NCI-H1092 treated with DMSO at 0.1 percent for 48 hours (cell line): ENCODE data around the gene ADGRD2.
A peak's percentile ranks its signal among the peaks of the same experiment; 100 is the strongest.

ENCODE experiments used
- DNase-seq: peaks from one replicate; lab custom pipeline; 2025; lab: John Stamatoyannopoulos, UW

The ADGRD2 gene

DNA sequence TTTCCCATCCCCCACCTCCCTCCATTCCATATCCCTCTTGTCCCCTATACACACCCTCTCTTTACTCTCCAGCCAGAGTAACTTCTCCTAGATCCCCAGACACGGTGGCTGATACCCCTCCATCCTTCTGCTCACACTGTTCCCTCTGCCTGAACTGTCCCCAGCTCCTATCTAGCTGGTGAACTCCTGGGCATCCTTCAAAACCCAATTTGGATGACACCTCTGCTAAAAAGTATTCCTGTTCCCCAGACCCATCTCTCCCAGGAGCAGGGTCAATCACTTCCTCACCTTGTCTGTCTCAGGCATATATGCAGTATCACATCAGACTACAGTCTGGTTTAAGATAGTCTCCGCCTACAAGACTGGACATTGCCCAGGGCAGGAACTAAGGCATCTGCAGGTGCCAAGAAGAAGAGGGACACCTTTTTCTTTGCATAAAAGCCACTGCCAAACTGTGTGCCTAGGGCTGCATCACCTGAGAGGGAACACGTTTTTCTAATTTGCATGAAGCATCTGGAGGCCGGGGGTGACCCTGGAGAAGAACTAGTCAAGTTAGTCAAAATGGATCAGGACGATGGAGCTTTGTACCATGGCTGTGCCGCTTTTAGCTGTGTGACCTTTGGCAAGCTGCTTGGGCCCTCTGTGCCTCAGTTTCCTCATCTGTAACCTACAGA is 29.8 kb downstream of the ADGRD2 start:
- DNase-seq, result no peak

DNA sequence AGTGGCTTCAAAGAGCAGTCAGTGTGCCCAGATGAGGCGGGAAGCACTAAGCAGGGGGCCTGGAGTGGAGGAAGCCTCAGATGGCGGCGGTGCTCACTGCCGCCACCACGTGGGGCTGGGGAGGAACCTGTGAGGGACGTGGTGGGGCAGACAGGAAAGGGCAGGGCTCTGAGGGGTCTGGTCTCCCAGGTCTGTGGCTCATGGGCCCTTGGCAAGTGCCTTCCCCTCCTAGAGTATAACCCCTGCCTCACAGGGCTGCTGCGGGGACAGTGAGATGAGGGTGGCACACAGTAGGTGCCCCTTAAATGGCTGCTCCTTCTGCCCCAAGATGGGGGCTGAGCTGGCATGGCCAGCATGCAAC is 30.4 kb downstream of the ADGRD2 start:
- DNase-seq, result peak; percentile 56

DNA sequence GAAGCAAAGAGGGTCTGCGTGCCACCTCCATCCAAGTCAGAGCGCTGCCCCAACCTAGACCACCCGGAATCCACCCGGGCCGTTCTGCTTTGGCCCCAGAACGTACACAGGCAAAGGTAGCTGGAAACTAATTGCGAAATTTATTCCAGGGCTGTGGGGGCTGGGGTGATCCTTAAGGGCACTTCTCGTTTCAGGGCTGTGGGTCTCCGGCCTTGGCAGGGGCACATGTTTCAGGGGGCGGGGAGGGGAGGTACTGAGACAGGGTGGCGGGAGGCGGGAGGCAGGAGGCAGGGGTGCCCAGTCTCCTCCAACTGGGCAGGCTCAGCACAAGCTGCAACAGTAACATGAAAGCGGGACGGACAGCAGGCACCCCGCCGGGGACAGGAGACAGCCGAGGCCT is 30.9 kb downstream of the ADGRD2 start:
- DNase-seq, result no peak

DNA sequence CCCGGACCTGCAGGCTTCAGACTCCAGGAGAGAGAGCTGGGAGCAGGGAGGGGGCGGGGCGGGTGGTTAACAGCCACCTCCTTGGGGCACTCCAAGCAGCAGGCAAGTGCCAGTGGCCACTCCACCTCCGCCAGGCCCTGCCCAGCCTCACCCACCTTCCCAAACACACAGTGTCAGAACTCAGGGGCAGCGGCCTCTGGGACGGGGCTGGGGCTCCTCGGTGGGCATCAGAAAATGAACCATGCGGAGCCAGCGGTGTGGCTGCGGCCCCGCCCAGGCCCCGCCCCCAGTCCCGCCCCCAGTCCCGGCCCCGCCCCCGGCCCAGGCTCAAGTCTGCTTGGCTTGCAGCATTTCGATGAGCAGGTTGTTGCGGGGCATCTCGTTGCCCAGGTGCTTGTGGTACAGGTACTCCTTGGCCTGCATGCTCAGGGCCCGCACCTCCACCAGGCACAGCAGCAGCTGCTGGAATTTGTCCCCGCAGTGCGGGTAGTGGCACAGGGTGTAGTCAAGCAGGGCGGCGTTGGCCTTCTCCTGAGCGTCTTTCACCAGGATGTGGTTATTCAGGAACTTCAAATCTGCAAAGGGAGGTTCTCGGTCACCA is 32.3 kb downstream of the ADGRD2 start:
- no peak for DNase-seq

DNA sequence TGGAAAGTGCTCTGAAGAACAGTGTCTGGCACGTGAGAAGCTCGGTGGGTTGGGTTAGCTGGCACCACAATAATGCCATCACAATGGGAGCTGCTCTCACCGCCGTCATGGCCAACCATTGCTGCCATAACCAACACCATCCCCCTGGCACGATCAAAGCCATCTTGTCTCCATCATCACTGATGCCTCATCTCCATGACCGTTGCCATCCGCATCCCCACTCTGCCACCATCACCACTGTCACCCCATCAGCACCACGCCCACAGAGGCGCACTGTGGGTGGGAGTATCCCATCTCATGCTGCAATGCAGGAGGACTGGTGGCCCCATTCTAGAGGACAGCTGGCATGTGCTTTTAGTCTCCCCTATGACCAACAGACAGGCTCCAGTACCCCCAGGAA is 33.2 kb downstream of the ADGRD2 start:
- no peak for DNase-seq

DNA sequence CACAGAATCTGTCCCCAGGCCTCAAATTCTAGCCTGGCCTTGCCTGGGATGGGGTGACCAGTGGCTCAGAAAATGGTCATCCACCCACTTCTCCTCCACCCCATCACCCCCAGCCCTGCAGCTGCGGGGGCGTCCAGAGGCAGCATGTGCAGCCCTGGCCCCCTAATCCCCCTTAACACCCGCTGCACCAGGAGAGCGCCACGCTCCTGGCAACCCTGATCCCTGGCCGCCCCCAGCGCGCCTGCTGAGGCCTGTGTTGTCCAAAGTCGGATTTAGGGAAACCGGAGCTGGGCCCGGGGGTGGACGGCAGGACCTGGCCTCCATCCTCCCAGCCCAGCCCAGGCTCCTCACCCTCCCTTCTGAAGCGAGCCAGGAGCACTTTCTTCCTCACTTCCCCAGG is 35.0 kb downstream of the ADGRD2 start:
- no peak for DNase-seq

DNA sequence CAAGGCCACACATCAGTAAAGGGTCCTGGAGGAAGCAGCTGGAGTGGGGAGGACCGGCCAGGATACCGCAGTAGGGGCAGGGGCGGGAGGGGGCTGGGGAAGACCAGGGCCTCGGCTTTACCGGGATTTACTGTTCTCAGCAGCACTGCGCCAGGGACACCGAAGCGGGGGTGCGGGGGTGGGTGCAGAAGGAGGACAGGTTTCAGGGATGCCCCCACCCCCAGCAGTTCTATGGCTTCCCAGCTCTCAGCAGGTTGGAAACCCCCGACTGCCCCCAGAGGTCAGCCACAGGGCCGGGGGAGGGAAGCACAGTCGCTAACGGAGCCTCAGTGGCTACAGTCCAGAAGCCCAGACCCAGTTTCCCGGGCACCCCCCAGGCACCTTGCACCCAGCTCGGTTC is 35.7 kb downstream of the ADGRD2 start:
- DNase-seq, result no peak

DNA sequence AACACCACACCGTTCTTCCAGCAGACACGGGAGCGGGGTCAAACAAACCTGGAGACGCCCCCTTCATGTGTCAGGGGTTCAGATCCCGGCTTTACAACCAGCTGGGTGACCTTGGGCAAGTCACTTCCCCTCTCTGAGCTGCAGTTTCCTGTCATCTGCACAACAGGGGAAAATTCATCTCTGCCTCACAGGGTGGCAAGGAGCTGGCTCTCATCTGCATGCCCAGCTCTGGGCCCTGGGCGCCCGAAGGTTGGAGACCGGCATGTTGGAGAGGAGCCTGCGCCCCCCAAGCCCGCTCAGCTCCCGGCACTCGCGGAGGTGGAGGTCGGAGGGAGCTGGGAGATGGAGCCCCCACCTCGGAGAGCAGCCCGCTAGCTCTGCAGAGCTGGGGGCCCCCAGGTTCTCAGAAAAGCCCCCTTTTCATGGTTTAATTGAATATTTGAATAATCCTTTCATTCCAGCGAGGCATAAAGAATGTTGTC is 36.6 kb downstream of the ADGRD2 start:
- DNase-seq, result no peak

DNA sequence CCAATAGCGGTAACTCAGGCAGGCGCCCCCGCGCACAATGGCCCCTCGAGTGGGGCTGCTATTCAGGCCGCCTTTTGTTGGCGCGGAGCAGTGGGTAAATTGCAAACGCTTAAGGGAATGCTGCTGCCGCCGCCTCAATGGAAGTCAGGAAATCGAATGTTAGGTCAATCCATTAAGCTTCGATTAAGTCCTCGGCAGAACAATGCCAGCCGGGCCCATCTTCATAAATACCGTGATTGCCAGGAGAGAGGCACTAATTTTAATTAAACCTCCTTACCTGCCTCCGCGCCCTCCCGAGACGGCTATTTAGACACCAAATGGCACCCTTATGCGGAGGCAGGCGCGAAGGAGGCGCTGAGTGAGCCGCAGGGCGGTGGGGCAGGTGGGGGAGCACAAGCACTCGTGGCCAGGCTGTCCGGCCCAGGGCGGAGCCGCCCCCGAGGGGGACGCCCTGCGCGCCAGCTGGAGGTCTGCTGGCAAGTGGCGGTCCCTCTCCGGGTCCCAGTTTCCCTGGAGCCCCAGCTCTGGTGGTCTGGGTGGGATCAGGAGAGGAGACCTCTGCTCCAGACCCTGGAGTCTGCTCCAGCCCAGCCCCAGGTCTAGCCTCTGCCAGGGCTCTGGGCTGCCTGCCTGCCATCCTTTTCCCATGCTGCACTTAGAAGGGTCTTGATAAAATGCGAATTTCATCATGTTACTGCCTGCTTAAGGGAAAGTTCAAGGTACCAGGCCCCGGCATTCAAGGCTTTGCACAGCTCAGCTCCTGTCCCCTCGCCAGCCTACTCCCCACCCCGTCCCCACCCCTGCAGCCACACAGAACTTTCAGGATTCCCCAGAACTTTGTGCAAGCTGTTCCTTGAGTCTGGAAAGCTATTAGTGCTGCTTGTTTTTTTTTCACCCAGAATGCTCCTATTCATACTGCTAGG is 37.3 kb downstream of the ADGRD2 start:
- peak; percentile 60 for DNase-seq

DNA sequence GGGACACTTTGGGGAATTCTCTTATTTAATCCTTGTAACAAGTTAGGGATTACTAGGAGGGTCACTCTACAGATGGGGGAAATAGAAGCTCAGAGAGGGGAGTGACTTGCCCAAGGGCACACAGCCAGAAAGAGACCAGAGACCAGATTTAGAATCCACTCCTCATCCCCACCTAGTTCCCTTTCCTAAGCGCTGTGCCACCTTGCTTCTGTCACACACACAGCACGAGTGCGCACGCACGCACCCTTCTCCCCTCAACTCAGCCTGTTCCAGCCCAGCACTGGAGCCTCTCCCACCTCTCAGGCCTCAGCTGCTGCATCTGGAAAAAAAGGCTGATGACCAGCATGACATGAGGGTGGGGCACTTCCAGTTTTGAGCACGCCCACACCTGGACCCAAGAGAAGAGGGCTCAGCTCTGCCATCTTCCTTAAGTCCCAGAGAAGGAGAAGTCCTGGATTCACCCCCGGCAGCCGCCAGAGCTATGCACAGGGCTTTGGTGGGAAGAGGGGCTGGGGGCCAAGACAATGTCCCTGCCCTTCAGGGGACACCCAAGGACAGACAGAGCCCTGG is 38.5 kb downstream of the ADGRD2 start:
- DNase-seq, result no peak

DNA sequence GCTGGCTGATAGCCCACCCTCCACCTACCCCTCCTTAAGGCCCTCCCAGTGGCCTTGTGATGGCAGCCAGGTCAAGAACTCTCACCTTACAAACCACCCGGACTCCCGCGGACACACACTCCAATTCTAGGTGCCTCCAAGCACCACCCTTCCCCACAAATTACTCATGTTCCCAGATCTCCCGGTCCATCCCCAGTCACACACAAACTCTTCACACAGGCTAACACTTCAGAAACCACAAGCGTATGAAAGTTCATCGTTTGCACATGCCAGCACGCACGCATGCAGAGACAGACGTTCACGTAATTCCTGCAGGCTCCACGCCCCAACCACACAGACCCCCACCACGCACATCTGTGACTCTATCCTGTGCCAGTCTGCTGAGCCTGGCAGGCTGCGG is 39.0 kb downstream of the ADGRD2 start:
- DNase-seq, result no peak

DNA sequence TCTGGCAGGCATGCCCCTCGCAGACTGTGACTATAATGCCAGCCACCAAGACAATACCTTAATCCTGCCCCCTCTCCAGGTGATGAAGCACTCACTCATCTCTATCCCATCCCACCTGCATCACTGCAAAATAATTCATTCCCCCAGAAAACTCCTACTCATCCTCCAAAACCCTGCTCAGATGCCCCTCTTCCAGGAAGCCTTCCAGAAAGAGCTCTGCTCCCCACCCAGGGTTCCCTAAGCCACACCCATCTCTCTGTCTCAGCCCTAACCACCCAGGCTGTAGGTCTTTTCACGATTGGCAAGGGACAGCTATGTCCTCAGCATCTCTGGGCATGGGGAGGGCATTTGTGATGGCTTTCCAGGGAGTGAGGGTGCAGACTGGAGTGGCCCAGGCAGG is 39.8 kb downstream of the ADGRD2 start:
- DNase-seq, result no peak

DNA sequence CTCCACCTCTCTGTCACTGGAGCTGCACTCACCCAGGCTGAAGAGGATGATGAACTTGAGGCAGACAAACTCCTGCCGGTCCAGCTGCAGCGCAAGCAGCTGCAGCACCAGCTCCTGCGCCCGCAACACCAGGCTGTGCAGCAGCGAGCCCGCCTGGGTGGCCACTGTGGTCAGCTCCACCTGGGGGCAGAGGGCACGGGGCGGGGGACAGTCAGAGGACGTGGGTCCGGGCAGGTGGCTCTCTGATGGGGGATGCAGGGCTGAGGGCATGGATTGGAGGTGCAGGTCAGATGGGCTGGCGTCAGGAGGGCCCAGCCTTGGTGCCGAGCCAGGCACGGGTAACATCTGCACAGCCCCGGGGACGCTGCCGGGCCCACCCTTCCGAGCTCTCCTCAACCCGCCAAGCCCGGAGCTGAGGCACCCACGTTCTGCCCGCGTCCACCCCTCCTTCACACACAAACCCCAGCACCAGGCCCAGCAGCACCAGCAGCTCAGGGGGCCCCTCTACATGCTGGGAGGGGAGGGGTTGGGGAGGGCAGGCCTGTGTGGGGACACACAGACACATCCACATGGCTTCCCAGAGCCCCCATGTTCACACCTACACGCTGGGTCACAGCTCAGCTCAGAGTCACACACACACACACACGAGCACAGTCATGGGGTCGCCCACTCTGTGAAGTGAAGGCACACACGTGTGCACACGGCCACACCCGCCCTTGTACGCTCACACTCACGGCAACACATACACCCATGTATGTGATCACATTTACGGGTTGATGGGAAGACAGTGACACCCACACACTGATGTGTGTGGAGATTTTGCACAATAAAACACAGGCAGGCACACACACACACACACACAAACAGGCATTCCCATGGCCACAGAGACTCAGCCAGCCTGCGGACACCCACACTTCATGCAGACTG is 41.1 kb downstream of the ADGRD2 start:
- DNase-seq, result no peak

DNA sequence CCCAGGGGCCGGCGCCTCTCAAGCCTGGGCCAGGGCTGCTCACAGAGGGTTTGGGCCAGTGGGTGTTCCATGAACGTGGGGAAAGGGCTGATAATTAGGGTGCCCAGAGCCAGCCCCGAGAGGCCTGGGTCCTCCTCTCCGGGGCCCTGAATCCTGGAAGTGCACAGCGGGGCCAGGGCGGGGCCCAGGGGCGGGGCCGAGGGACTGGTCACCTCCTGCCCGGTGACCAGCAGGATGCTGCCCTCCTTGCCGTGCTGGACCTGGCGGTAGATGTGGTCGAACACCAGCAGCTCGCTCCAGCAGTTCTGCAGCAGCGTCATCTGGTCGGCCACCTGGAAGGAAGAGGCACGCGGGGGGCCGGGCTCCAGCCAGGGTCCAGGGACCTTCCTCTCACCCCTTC is 42.6 kb downstream of the ADGRD2 start:
- no peak for DNase-seq

DNA sequence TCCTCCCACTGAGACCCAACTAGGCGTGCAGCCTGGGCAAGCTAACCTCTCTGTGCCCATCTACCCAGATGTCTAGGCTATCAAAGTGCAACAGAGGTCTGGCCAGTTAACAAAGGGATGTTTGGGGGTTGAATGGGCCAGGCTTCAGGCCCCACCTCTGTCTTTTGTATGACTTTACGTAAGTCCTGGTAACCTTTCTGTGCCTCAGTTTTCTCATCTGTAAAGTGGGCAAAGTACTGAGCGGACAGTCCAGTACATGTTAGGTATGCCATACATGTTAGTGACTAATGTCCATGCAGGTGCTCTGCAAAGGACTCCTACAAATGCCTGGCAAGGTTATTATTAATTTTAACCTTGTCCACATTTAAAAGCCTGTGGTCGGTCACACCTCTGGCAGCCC is 43.0 kb downstream of the ADGRD2 start:
- DNase-seq, result no peak

DNA sequence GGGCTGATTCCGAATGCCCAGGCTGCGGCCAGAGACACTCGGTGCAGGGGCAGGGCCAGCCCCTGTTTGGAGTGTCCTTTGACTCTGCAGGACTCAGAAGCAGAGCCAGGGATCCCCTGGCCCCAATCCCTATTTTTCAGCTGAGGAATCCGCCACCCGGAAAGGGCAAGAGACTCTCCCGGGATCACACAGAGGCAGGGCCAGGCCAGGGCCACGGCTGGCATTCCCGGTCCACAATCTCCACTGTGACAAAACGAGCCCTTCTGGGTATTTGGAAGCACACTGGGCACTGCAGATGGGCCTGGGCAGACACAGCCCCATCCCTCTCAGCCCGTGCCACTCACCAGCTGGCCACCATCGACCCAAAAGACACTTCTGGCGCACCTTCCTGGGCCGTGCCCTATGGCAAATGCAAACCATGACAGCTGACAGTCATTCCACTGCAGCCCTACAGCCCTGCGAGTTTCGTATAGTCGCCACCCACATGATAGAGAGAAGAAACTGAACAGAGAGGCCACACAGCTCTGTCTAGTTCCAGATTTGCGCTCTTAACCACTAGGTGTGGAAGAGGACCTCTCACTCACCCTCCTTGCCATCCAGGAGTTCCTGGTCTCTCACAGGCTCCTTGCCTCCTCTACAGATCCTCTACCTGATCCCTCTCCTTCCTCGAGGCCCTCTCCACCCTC is 43.7 kb downstream of the ADGRD2 start:
- no peak for DNase-seq

DNA sequence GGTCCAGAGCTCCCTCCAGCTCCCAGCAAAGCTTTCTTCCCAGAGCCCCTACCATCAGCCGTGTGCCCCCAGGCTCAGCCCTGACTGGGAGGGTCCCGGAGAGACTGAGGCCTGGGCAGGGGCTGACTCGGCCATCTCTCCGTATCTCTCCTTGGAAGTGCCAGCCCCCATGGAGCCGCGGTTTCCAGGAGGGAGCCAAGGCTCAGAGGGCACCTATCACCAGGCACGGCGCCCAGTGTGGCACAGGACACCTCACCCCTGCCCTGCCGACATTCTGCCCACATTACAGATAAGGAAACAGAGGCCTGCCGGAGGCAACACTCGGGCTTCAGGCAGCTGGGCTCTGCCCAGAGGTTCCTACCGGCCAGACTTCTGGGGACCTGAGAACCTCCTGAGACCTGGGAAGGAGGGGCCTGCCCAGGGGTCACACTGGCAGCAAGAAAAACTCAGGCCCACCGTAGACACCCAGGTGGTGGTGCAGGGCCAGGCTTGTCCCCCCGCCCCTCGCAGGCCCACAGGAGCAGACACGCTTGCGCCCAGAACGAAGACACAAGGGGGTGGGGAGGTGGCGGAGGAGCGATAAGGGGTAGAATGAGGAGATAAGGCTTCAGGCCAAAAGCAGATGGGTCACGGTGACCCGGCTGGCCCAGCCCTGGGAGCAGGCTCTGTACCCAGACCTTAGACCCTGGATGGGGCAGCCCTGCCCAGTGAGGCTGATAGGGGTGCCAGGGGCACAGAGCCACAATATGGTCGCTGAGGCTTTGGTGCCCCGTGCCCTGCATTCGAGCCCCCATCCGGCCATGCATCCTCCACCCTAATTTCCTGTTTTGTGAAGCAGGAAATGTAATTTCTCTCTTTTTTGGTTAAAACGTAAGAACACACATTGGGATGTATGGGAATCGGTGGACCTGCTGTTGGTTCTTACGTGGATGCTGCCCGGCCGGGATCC is 45.1 kb downstream of the ADGRD2 start:
- DNase-seq, result no peak

DNA sequence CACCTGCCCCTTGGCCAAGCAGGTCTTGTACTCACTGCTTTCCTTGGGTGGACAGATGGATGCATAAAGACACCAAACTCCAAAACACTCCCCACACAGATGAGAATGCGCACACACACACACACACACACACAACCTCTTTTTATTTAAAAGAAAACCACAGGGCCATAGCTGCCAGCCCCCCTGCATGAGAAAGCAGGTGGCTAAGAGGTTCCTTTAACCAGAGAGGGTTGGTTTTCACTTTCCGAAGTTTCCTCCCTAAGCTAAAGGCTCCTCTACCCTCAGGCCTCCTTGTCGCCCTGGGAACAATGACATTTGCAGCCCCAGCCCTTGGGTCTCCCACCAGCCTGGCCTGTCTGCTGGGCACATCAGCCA is 45.8 kb downstream of the ADGRD2 start:
- DNase-seq, result no peak

DNA sequence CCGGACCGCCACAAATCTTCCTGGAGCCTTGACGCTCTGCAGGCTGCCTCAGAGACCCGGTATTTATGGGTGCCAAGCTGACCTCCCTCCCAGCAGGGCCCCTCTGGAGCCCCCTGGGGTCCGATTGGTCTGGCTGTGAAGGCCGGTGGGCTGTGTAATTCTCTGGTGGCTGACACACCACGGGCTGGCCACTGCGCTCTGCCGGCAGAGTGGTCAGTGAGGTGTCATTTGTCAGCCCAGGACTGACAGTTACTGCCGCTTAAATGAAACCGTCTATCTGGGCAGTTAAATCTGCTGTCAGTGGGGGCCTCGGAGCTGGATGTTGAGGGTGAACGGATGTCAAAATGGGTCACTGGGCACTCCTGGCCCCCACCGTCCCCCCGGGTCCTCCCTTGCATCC is 46.2 kb downstream of the ADGRD2 start:
- DNase-seq, result no peak

DNA sequence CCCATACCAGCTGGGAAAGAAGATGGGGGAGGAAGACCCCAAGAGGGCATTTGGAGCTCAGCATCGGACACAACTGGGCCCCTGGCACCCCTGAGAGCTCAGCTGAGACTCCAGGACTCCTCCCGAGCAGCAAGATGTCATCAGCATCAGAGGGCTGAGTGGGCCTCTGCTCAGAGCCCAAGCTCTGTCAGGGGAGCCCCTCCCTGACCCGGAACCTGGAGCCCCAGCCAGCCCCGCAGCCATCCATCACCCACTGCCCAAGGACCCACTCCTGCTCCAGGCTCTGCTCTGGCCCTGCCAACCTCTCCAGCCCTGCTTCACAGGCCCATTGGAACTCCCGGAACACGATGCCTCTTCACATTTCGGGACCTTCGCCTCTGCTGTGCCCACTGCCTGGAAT is 47.2 kb downstream of the ADGRD2 start:
- no peak for DNase-seq
